ENCODE results near the gene BPTF.

DNA sequence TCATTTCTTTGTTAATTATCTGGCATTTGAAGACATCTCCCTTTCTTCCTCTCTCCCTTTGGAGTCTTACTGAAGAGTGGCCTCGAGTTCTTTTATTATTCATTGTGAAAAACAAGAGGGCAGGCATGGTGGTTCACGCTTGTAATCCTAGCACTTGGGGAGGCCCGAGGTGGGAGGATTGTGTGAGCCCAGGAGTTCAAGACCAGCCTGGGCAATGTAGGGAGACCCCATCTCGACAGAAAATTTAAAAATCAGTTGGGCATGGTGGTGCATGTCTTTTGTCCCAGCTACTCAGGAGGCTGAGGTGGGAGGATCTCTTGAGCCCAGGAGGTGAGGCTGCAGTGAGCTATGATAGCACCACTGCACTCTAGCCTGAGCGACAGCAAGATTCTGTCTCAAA lies 20.1 kb downstream of the BPTF start:
- TF ChIP-seq, protein P1, sequence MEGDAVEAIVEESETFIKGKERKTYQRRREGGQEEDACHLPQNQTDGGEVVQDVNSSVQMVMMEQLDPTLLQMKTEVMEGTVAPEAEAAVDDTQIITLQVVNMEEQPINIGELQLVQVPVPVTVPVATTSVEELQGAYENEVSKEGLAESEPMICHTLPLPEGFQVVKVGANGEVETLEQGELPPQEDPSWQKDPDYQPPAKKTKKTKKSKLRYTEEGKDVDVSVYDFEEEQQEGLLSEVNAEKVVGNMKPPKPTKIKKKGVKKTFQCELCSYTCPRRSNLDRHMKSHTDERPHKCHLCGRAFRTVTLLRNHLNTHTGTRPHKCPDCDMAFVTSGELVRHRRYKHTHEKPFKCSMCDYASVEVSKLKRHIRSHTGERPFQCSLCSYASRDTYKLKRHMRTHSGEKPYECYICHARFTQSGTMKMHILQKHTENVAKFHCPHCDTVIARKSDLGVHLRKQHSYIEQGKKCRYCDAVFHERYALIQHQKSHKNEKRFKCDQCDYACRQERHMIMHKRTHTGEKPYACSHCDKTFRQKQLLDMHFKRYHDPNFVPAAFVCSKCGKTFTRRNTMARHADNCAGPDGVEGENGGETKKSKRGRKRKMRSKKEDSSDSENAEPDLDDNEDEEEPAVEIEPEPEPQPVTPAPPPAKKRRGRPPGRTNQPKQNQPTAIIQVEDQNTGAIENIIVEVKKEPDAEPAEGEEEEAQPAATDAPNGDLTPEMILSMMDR (IDR thresholded peaks at IDR 0.05; ENCODE audit: poor library complexity): no peak
- TF ChIP-seq EZH2 (IDR thresholded peaks at IDR 0.05; ENCODE audit: borderline replicate concordance): no peak
- TF ChIP-seq EZH2phosphoT487 (IDR thresholded peaks at IDR 0.05; ENCODE audit: low read depth, severe bottlenecking, unreplicated experiment): no peak
